ENCODE results near the gene TEX11. TPM values are rescaled to one million over a fixed set of nuclear protein-coding genes. Genes with fewer than 3 reads are reported as not detected.

Gene TEX11
- not detected in 2 replicates for total RNA-seq

- H3K4me3 ChIP-seq (ENCODE audit: low read depth, low read length) = no peak within 1 kb of the TSS
- no peak for TF ChIP-seq CTCF (IDR thresholded peaks at IDR 0.05; ENCODE audit: insufficient read depth, low read depth, low read length)
- DNase-seq (ENCODE audit: low read depth) = no peak
Observed at GRCh38 chrX:70908541-70908940, at the start of gene TEX11. Gene TEX11 (minus strand): TSS chrX:70908711. CDS start chrX:70907789, 922 bp downstream.

GRCh38 chrX:70954871-70955270 is 46.4 kb upstream of the TEX11 start:
- TF ChIP-seq CTCF (IDR thresholded peaks at IDR 0.05; ENCODE audit: insufficient read depth, low read depth, low read length) = no peak
- no peak for DNase-seq (ENCODE audit: low read depth)
- no peak overlapping the region for H3K4me3 ChIP-seq (ENCODE audit: low read depth, low read length)

GRCh38 chrX:70924294-70924911 is 15.9 kb upstream of the TEX11 start:
- no peak overlapping the region for H3K4me3 ChIP-seq (ENCODE audit: low read depth, low read length)
- DNase-seq (ENCODE audit: low read depth) = no peak
- TF ChIP-seq CTCF (IDR thresholded peaks at IDR 0.05; ENCODE audit: insufficient read depth, low read depth, low read length) = no peak

- no peak for DNase-seq (ENCODE audit: low read depth)
- TF ChIP-seq CTCF (IDR thresholded peaks at IDR 0.05; ENCODE audit: insufficient read depth, low read depth, low read length) = no peak
- no peak overlapping the region for H3K4me3 ChIP-seq (ENCODE audit: low read depth, low read length)
Observed at GRCh38 chrX:70922774-70923473, 14.4 kb upstream of the TEX11 start.

- TF ChIP-seq CTCF (IDR thresholded peaks at IDR 0.05; ENCODE audit: insufficient read depth, low read depth, low read length) = no peak
Observed at GRCh38 chrX:70921709-70922352, 13.3 kb upstream of the TEX11 start.

GRCh38 chrX:70916754-70917153 is 8.2 kb upstream of the TEX11 start:
- TF ChIP-seq CTCF (IDR thresholded peaks at IDR 0.05; ENCODE audit: insufficient read depth, low read depth, low read length) = no peak
- no peak for DNase-seq (ENCODE audit: low read depth)
- no peak overlapping the region for H3K4me3 ChIP-seq (ENCODE audit: low read depth, low read length)

More at GRCh38 chrX:70921709-70922352, 13.3 kb upstream of the TEX11 start:
- no peak overlapping the region for H3K4me3 ChIP-seq (ENCODE audit: low read depth, low read length)
- no peak for DNase-seq (ENCODE audit: low read depth)

All from fibroblast of villous mesenchyme (primary cell).